Left cardiac atrium (tissue), 4 donors: ENCODE measurements around the gene WAPL. TPM values are rescaled to one million over a fixed set of nuclear protein-coding genes. Genes with fewer than 3 reads are reported as not detected.
"Not testable (repeated sequence)": the region's sequence is repeated elsewhere in the genome, so short reads cannot be mapped to it uniquely, and the experiment has no call there.

Experiments used
- ATAC-seq, 2 donors: fragments of 200-7000 bp; cut with Tn5 transposase; one replicate each; pipeline ENCODE4 v1.9.1; 2020; ENCODE audit warnings: mild to moderate bottlenecking in 2 of 2, moderate library complexity in 2 of 2
- DNase-seq: peaks from one replicate; pipeline ENCODE4 v3.0.0-alpha.2; 2020
- intact Hi-C, 2 donors: fragments of 100-400 bp; cut with DNase I; formaldehyde crosslinking; loops; one replicate each; pipeline versions ENCODE4 v1.14.1 to v1.15.1; 2022 to 2023
- total RNA-seq, 2 donors: library from RNA; stranded (reverse); fragmentation: NEBNext Ultra II Directional; extraction: Animal tissue kit (Norgen Biotek cat#: 25700); gene quantifications; one replicate each; pipeline ENCODE4 v1.2.1, GENCODE V29; 2021
- donor health status: DM: no; HTN: yes; CAD: no.
- donor health status: DM: no; HTN: yes; CAD: no; lungs with severe emphysema.
- donor health status: DM: yes; HTN: yes; CAD: no.
- donor health status: Dilated cardiomyopathy.

The WAPL gene
- total RNA-seq, 2 donors from 2014 or later: 20.4 to 25.1 TPM

DNA sequence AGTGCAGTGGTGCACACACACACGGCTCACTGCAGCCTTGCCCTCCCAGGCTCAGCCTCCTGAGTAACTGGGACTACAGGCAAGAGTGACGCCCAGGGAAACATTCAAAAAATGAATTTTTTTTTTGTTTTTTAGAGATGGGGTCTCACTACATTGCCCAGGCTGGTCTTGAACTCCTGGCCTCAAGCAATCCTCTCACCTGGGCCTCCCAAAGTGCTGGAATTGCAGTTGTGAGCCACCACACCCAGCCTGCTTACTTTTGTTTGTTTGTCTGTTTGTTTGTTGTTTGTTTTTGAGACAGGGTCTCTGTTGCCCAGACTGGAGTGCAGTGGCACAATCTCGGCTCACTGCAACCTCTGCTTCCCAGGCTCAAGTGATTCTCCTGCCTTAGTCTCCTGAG is 7.1 kb upstream of the WAPL start:
- intact Hi-C loops, DNase-seq, ATAC-seq: not testable (repeated sequence)

DNA sequence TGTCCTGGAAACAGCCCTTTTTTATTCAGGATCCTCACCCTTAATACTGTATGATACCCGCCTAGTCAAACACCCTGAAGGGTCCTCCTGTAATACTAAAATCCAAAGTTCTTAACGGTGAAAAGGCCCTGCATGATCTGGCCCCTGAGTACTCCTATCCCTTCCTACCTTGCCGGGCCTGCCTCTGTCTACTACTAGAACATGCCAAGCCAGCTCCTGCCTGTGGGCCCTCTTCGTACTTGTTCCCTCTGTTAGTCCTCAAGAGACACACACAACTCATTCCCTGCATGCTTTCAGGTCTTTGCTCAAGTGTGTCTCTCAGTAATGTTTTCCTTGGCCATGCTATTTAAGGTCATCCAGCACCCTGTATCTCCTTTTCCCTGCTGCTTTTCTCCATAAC is 5.0 kb upstream of the WAPL start:
- ATAC-seq (no peak), DNase-seq (no peak)
- intact Hi-C loops: no loop called here

DNA sequence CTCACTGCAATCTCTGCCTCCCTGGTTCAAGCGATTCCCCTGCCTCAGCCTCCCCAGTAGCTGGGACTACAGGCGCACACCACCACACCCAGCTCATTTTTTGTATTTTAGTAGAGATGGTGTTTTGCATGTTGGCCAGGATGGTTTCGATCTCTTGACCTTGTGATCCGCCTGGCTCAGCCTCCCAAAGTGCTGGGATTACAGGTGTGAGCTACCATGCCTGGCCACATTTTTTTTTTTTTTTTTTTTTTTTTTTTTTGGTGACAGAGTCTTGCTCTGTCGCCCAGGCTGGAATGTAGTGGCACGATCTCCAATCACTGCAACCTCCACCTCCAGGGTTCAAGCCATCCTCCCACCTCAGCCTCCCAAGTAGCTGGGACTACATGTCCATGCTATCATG is 4.1 kb upstream of the WAPL start:
- ATAC-seq, intact Hi-C loops, DNase-seq: not testable (repeated sequence)

DNA sequence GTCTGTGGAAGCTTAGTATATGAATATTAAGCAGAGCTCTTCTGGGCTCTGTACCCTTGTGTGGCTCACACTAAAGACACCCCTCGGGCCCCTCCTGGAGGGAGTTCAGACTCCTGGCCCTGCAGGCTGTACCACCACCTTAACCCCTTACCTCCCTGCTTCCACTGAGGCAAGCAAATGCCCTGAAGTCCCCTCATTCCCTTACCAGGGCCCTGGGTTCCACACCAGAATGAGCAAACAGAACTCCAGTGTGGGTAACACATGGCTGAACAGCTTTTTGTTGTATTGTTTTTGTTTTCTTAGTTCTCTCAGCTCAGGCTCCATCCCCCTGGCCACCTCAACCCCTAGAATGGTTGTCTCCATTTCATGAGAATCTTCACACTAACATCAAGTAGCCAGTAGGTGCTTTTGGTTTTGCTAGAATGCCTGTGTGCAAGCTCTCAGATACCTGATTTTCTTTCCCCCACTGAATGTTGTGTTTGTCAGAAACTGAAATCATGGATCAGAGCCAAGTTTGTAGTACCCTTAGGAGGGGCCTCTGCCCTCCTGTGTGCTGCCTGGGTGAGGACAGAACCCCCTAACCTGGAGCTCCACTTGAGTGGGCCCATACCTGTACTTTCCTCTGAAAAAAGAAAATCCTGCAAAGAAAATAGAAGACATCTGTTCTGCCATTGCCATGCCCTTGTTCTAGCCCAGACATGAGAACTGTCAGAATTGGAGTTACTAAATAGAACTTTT is 2.8 kb upstream of the WAPL start:
- intact Hi-C loops: no loop called here
- no peak for DNase-seq
- ATAC-seq: no peak

DNA sequence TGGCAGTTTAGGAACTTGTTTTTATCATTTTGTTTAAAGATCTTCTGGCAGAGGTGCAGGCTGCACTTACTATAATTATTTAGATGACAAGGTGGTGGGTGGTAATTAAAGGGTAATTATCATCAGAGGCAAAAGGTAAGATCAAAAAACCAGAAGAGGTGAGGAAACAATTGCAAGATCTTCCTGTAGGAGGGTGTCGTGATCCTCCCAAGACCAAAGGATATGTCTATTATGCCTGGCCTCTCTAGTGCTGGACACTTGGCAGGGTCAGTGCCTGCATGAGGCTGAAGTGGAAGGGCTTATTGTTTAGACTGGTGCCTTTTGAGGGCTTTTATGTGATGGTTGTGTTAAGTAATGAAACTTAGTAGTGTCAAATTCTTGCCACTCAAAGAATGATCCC is 1.8 kb upstream of the WAPL start:
- ATAC-seq (no peak), DNase-seq (no peak)
- intact Hi-C loops: no loop called here

DNA sequence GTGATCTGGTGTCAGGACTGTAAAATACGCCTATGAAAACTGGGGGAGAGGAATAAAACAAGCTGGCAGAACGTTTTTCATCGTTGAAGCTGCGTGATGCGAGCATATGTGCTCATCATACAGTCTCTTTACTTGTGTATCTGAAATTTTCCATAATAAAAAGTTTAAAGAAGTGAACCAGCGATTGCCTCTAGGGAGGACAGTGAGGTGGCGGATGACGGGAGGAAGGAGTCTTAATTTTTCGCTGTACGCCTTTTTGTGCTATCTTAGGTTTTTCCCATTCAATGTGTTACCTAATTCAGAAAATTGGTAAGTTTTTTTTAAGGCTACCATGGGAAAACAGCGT is 891 bp upstream of the WAPL start:
- DNase-seq (no peak), ATAC-seq (no peak)
- intact Hi-C loops: no loop called here

DNA sequence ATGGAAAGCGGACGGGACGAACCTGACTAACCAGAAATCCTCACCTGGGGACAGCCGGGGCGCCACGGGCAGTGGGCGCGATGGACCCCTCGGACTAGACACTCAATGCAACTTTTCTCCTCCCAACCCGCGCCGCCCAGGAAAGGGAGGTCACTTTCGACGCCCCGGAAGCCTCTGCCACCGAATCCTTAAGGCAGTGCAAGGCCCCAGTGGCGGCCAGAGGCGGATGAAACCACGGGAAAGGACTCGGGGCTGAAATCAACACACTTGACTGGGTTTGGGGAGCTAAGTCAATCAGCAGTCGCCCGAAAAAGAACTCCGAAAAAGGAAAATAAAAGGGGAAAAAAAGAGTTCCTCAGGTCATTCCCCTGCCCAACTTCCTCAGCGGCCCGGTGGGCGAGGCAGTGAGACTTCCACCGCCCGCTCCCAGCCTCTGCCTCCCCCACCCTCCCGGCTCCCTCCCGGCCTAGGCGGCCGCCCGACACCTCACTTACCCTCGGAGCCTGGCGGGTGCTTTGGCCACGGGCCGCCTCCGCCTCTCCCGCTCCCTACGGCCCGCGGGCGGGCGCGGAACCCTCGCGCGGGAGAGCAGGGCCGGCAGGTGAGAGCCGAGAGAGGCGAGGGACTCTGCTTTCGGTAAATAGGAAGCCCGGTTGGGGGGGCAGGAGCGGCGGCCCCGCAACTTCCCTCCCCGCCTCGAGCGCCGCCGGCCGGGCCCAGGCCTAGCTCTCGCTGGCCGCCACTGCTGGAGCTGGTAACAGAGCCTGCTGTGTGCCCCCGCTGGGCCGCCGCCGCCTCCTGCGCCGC is 518 bp downstream of the WAPL start:
- intact Hi-C loops: no loop called here
- peak; percentile 61 for DNase-seq
- peak; percentile 42 to 60 for ATAC-seq

DNA sequence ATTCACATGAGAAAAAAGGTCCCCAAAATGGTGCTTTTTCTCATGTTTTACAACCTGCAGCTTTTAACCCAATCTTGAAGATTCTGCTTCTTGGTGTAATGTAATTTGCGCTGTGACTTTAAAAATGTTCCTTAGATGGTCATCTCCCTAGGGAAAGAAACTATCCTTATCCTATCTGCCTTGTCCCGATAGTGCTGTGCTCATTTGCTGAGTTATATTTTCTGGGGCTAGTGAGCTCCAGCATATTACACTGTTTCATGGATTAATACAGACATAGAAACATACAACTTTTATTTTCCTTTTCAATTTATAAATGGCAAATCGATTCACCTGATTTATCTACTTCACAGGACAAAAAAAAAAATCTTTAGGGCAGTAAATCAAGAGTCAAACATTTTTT is 2.8 kb downstream of the WAPL start:
- intact Hi-C loops: no loop called here
- DNase-seq: no peak
- no peak for ATAC-seq

DNA sequence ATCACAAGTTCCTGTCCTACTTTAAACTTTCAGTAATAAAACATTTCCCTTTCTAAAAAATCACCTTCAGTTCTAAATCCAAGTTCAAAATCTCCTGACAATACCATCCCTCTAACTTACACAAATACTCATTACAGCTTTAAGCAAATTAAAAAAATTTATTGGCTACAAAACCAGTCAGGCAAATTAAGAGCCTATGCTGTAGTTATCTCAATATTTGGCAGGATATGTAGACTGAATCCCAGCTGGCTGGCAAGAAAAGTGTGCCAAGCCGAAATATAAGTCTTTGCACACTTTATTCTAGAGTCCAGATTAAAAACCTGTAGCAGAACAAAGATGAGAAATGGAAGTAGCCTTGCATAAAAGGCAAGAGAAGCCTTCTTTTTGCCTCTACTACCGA is 9.5 kb downstream of the WAPL start:
- no peak for ATAC-seq
- intact Hi-C loops: no loop called here
- DNase-seq: no peak

DNA sequence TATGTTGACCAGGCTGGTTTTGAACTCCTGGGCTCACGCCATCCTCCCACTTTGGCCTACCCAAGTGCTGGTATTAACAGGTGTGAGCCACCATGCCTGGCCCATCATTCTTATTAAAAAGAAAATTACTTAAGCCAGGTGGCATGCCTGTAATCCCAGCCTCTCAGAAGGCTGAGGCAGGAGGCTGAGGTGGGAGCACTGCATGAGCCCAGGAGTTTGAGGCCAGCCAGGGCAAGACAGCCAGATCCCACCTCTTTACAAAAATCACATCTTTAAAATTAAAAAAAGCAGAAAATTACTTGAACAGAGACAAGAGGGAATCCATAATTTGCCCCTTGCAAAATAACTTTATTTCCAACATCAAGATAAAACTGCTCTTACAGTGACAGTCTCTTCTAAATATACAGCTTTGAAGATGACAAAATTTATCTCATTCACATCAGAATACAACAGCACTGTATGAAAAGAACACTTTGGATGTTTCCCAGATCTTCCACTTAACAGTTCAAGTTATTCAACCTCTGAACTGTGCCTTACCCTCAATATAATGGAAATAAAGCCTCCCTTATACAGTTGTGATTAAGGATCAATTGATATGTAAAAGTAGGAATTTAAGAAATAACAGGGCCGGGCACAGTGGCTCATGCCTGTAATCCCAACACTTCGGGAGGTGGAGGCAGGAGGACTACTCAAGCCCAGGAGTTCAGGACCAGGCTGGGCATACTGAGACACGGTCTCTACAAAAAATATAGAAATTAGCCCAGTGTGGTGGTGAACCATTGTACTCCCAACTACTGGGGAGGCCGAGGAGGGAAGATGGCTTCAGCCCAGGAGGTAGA is 10.3 kb downstream of the WAPL start:
- ATAC-seq (no peak), DNase-seq (no peak)
- intact Hi-C loops: no loop called here

DNA sequence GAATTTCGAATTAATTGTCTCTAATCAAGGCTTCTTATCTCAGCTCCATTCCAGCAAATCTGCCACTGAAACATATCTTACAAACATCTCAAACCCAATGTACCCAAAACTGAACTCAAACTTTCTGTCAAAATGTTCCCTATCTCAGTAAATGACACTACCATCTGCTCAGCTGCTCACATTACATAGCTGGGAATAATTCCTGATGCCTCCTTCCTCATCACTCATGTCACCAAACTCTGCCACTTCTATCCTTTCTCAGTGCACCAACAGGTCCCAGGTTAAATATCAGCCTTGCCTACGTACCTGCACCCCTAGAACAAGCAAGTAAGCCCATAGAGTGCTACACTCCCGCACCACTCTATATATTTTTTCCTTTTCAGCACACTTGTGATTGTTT is 12.4 kb downstream of the WAPL start:
- DNase-seq (no peak), ATAC-seq (no peak)
- intact Hi-C loops: no loop called here

DNA sequence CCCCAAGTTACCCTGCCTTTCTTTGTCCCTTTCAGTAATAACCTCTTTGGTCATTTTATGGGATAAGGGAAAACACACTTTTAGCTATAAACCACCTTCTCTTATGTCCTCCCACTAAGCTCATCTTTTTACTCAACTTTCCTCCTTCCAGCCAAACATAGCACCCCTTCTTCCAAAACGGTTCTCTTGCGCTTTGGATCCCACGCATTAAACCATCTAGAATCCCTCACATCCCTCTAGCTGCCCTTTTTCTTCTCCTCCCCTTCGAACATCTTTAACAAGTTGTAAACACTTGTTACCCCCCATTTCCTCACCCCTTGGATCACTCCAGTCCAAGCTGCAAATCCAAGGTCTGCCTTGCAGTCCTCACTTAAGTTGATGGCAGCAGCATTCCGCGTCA is 13.4 kb downstream of the WAPL start:
- intact Hi-C loops: no loop called here
- DNase-seq: no peak
- ATAC-seq: no peak

DNA sequence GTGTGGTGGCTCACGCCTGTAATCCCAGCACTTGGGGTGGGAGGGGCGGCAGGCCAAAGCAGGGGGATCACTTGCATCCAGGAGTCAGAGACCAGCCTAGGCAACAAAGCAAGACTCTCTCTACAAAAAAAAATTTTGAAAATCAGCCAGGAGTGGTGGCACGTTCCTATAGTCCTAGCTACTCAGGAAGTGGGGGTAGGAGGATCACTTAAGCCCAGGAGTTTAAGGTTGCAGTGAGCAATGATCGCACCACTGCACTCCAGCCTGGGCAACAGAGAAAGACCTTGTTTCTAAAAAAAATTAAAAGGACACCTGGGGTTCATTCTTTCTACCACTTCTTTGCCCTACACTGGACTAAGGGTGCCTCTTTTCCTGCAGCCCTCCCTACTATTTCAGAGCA is 15.1 kb downstream of the WAPL start:
- ATAC-seq: peak in 1 of 2 donors; percentile 19
- intact Hi-C loops: no loop called here
- no peak for DNase-seq

DNA sequence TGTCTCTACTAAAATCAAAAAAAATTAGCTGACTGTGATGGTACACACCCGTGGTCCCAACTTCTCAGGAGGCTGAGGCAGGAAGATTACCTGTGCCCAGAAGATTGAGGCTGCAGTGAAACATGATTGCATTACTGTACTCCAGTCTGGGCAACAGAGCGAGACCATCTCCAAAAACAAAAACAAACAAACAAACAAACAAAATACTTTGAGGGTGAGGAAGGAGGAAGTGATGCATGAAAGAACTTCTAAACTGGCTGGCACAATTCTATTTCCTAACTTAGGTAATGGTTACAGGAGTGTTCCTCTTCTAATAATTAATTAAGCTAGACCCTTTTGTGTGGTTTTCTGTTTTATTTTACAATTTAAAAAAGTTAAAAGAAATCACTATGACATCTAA is 15.5 kb downstream of the WAPL start:
- ATAC-seq (no peak), DNase-seq (no peak)
- intact Hi-C loops: no loop called here

DNA sequence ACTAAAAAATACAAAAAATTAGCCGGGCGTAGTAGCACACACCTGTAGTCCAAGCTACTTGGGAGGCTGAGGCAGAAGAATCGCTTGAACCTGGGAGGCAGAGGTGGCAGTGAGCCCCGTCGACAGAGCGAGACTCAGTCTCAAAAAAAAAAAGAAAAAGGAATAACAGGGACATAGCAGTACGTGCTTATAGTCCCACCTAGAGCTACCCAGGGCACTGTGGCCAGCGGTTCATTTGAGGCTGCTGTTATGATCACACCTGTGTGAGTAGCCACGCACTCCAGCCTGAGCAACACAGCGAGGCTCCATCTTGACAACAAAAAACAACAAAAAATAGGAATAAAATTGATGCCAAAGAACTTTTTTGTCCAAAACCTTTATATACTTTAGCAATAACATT is 17.1 kb downstream of the WAPL start:
- intact Hi-C loops: no loop called here
- no peak for ATAC-seq
- no peak for DNase-seq

DNA sequence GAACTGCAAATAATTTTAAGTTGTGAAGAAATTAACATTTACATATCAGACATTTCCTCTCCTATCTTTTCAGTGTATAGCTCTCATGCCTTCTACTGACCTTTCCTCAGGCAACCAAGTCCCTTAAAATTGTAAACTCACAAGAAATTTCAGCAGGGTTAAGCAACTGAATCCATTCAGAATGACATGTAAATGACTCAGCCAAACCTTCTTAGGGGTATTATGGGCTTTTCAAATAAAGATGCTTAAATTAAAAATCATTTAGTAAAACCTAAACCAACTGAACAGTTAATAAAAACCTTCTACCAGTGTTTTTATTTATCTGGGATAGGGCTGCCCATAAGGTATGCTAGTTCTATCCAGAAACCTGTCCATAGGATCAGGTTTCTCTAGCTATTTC is 20.7 kb downstream of the WAPL start:
- intact Hi-C loops: no loop called here
- DNase-seq: no peak
- no peak for ATAC-seq

DNA sequence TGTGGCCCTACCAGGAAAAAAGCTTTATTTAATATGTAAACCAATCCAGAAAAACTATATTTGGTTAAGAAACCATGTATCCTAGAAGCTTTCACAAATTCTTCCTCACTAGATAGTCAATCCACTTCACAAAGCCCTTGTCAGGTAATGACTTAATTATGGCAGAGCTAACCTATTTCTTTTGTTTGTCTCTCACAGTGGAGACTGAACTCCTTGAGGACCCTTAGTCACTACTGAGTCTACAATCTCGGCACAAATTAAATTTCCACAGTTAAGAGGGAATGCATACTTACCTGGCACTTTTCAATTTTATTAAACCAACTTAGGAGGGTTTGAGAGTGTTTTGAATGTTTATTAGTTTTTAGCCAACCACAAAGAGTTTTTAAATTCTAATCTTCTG is 23.0 kb downstream of the WAPL start:
- no peak for DNase-seq
- intact Hi-C loops: no loop called here
- ATAC-seq: no peak

DNA sequence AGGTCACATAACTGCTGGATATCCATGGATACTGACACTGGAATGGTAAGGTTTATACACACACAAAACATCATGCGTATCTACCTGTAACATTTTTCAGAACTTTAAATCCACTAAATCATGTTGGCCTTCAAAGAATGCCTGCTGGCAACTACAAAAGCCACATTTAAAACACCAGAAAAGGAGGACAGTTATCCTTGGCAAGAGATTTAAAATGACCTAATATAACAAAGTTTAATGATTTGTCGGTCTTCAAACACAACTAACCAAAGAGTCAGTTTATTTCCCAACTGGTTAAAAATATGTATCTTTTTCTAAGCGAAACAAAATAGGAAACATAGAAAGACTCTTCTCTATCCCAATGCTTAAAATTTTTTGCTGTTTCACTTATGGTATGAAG is 24.0 kb downstream of the WAPL start:
- no peak for DNase-seq
- no peak for ATAC-seq
- intact Hi-C loops: no loop called here

DNA sequence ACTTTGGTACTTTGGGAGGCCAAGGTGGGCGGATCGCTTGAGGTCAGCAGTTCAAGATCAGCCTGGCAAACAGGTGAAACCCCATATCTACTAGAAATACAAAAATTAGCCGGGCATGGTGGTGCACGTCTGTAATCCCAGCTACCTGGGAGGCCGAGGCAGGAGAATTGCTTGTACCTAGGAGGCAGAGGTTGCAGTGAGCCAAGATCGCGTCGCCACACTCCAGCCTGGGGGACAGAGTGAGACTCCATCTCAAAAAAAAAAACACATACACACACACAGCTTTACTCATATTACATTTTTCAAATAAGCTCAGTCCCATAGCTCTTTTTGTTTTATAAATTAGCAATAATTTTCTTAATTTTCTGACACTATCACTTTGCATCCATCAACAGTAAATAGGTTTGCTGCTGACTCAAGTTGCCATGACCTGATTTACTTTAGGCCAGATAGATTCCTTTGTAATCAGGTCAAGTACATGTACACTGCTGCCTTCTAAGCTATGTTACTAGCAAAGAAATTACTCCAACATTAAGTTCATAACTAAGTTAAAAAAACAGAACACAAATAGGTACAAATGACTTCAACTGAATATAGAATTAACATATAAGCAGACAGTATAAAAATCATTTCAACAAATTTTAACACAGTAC is 31.5 kb downstream of the WAPL start:
- ATAC-seq: no peak
- no peak for DNase-seq
- intact Hi-C loops: no loop called here
